GM20431 (cell line): ENCODE results near the gene CFAP97D1.

ENCODE experiments used
- in situ Hi-C: fragments of 300-500 bp; cut with MseI, MboI; formaldehyde crosslinking; loops from one replicate; pipeline ENCODE4 v1.15.0; 2020; ENCODE audit warnings: low sequenced_read_pairs; ENCODE audit not compliant: unreplicated experiment

The CFAP97D1 gene

DNA sequence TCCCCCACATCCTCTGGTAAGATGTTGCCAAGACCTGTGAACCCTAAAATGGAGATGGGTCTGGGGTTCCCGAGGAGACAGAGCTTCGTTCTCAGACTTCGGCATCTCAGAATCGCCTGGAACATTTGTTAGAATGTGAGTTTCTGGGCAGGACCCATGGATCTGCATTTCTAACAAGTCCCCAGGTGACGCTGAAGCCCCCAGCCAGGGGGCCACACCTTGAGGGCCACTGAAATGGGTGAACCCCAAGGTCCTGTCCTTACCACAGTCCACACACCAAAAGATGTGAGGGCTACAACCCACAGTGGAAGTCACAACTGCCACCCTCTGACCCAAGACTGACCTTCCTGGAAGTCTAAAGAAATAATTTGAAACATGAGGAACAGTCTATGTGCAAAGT, 38.7 kb downstream of the CFAP97D1 start:
- in situ Hi-C loops, result no loop called here

DNA sequence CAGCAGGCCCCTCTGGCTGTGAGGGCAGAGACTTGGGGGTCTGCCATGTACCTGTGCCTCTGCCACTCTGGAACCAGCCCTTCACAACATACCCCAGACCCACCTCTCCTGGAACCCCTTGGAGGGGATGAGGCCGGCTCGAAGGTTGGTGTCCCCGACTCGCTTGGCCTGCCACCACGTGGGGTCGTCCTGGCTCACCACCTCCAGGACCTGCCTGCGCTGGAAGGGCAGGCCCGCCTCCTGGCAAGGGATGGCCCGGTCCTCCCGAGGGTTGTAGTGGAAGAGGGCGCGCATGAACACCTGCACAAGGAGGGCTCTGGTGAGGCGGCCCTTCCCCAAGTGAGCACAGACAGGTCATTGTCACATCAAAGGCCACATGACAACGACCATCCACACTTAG, 40.5 kb downstream of the CFAP97D1 start:
- in situ Hi-C loops, result no loop called here

DNA sequence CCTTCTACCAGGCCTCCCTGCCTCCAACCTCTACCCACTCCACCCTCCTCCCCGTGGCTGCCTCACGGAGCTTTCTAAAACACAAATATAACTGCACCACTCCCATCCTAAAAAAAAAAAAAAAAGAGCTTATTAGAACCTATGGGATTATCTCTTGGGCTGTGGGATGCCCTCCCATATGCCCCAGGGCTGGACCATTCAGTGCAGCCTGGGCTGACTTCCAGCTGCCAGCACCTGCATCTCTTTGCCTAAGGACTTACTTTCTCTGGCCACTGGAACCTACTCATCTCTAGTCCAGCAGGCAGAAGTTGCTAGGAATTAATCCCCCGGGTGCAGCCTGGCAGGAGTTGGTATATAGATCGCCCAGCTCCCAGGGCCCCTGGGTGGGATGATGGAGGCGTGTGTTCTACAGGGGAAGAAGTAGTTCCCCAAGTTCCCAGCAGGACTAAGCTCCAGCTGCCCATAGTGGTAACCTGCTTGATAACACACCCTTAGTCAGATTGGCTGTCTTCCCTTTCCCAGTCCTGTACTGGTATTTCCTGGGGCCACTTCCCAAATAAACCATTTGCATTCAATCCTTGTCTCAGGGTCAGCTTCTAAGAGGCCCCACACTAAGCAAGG, 42.4 kb downstream of the CFAP97D1 start:
- in situ Hi-C loops, result no loop called here

DNA sequence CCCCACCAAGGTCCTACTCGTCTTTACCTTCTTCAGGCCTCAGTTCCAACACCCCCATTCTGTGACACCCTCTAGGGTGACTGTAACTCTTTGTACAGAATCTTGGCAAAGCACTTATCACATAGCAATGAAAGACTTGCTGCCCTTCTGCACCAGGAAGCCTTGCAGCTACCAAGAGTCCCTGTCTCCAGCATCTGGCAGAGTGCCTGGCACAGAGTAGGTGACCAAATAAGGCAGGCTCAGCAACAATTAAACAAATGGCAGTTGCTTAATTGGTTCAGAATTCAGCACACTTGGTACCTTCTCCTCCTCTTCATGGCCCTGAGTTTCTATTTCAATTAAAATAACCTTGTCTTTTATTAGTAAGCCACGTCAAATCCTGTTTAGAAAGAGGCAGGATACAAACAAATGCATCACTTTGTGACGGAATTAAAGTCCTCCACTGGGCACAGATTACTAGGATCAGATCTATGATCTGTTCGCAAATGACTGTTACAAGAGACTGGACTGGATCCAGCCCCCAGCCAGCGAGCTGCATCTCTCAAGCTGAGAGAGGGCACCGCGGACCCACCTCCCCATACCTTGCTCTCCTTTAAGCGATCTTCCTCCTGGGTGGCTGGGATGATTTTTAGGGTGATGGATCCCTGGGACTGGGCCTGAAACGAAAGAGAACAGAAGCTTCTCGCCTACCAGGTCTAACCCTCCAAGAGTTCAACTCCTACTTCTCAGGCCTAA, 43.3 kb downstream of the CFAP97D1 start:
- in situ Hi-C loops, result no loop called here

DNA sequence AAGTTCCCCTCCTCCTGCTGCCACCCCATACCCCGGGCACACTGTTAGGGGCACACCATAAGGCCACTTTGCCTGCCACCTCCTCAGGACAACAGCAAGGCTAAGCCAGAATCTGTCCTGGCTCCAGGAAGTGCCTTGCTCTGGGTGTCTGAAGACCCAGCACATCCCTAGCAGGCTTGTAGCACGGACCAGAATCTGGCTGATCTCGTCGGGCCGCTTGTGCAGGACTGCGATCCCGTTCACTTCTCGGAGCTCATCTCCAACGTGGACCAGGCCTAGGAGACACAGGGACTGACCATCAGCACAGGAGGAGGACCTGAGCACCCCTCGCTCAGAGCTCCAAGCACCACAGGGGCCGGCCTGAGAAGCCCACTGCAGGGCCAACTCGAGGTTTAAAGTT, 45.3 kb downstream of the CFAP97D1 start:
- in situ Hi-C loops, result no loop called here

DNA sequence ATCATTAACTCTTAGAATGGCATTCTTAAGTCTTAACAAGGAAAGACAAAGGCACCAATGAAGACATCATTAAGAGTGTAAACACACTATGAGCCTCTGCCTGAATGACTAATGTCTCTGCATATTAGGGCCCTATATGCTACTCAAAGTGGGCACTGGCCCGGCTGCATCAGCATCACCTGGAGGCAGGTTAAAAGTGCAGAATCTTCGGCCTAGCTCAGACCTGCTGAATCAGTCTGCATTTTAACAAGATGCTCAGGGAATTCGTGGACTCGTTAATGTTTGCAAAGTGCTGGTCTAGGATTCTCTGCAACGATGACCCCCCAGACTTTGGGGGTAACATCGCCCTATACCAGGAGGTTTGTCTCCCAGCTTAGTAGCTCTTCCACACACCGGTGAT, 46.0 kb downstream of the CFAP97D1 start:
- in situ Hi-C loops, result no loop called here

DNA sequence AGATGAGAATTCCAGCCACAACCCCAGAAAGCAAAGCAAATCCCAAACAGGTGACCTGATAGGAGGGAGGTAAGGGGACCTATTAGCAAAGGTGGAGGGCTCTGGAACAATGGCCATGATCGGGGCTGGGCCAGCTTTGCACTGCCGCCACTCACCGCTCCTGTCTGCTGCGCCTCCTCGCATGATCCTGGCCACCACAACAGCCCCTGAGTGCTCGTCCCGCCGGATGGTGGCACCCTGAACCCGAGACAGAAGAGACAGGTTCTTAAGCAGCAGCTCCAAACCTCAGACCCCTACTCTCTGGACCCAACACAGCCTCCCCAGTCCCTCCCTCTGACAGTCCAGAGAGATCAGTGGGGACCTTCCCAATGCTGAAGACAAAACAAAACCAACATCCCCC, 47.4 kb downstream of the CFAP97D1 start:
- in situ Hi-C loops, result no loop called here

DNA sequence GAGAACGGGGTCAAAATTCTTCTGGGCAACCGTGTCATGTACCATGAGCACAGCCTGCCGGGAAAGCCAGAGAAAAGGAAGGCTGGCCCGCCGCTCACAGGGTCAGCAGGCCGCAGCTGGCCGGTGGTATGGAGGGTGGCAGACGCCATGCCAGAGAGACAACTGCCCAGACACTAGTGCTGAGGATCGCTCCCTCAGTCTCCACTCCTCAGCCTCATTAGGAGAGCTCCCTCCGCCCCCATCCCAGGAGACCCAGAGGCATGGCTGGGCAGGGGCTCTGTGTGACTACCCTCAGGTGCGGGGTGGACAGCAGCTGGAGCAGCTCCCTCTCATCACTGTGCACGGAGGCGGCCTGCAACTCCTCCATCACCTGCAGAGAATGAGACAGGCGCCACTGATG, 49.5 kb downstream of the CFAP97D1 start:
- in situ Hi-C loops, result no loop called here

DNA sequence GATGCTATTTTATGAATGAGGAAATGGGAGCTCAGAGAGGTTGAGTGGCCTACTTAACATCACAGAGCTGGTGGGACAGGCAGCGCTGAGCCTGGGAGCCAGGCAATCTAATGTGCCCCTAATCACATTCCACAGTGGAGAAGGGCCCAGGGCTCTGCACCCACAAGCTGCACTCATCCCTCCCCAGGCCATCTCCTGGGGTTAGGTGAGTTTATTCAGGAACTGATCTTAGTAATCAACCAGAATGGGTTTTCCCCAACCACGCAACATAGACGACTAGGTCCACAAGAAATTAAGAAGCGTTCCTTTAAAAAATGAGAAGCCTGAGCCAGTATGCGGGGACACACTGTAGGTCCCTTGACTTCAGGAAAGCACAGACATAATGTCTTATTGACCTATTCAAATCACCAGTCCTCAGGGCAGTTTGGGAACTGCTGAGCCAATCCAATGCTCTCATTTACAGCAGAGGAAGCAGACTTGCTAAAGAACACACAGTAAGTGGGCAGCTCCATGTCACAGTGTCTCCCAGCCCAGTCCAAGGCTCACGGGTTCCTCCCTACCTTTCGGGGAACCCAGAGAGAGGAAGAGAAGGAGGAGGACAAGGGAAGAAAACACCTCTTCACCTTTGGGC, 50.4 kb downstream of the CFAP97D1 start:
- in situ Hi-C loops, result no loop called here

DNA sequence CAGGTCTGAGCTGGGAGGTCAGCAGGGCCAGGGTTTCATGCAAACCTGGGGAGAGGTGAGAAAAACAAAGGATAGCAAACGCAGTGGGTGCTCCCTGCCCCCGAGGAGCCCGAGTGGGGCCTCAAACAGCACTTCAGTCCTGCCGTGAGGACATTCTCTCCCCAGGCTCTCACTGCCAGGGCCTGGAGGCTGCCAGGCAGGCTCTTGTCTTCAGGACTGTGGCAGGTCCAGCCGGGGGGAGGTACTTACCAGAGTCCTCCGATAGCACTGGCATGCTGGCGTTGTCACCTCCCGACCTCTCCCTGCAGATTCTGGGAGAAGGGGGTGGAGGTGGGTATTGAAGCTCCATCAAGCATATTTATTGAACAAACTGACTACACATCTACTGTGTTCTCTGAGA, 51.4 kb downstream of the CFAP97D1 start:
- in situ Hi-C loops, result no loop called here

DNA sequence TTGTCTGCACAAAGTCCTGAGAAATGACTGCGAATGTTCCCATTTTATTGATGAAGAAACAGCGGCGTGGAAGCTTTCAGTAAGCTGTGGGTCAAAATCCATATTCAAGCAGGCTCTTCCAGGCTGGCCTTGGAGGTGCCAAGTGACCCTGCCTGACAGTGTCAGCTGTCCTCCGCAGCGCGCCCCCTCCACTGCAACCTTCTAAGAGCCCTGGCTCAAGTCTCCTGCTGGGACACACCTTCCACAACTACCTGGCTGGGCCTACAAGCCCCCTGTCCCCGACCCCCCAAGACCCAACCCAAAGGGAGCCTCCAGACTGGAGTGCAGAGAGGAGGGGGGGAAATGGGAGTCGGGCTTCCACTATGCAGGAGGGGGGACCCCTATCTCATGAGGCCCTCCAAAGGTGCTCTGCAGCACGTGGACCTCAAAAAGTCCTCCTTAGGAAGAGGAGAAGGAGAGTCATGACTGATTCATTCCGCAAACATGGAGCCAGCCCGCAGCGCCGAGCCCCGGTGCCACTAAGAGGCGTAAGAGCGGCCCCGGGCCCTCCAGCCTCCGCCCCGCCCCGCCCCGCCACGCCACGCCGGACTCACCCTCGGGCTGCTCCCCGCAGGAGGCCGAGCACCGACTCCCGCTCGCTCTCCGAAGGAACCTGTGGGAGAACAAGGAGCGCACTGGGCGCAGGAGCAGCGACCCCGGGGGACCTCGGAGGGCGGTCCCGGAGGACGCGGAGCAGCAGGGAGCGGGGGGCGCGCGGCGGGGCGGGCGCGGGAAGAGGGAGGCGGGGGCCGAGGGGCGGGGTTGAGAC, 52.1 kb downstream of the CFAP97D1 start:
- in situ Hi-C loops, result no loop called here

DNA sequence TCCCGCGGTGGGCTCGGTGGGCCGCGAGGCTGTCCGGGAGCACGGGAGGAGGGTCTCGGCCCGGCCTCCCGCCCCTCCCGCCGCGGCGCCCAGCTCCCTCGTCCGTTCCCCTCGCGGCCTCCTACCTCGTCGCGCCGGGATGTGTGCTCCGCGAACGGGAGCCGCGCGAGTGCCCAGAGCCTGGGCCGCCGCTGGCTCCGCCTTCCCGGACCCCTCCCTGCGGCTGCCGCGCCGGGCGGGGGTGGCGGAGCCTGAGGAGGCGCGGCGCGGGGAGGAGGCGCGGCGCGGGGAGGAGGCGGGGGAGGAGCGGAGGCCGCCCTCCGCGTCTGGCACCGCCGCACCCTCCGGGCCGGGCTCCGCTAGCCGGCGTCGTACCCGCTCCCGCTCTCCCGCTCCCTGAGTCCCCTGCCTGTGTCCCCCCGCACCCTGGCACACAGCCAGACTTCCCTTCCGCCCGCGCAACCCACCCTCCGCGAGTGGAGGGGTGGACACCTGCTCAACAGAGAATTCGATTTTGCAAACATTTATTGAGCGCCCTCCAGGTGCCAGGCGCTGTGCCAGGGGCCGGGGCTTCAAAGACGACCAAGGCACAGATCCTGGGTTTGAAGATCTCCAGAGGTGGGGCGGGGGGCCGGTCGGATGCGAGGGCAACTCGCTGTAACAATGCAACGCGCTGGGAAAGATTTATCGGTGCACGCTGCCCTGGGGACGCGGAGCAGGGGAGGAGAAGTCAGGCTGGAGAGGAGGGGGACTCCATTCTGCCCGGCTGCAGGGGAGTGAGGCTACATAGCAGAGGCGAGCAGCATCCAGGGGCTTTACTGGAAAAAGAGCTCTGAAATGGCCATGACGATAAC, 53.0 kb downstream of the CFAP97D1 start, which contains the start of gene MPP3:
Gene MPP3 (minus strand): TSS at position 171 of the 854 bp plus-strand sequence. CDS start 1,240 bp downstream, outside the sequence.
- in situ Hi-C loops, result no loop called here

DNA sequence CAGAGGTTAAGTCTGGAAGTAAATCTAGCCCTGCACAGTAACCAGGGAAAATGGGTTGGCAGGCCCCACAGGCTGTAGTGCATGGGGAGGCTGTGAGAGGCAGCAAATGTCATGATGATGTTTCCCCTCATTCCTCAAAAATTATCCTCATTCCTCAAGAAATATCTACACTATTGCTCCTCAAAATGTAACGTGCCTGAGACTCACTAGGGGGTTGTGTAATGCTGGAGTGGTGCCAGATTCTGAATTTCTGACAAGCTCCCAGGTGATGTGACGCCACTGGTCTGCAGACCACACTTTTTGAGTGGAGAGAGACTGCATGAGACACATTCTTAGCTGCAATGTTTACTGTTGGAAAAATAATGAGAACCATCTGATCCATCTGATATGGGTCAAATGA, 53.9 kb downstream of the CFAP97D1 start:
- in situ Hi-C loops, result no loop called here
